GM19023 (cell line): Measurements from ENCODE around the gene WDR83.
"Not testable (repeated sequence)": the region's sequence is repeated elsewhere in the genome, so short reads cannot be mapped to it uniquely, and the experiment has no call there.

ENCODE experiments used
- ATAC-seq: cut with Tn5 transposase; IDR thresholded peaks from one replicate; pipeline ENCODE4 v1.9.1; 2021; ENCODE audit warnings: mild to moderate bottlenecking, moderate library complexity; ENCODE audit not compliant: unreplicated experiment

The WDR83 gene

GRCh38 chr19:12652219-12652618, 14.4 kb upstream of the WDR83 start:
- ATAC-seq, result no peak

DNA sequence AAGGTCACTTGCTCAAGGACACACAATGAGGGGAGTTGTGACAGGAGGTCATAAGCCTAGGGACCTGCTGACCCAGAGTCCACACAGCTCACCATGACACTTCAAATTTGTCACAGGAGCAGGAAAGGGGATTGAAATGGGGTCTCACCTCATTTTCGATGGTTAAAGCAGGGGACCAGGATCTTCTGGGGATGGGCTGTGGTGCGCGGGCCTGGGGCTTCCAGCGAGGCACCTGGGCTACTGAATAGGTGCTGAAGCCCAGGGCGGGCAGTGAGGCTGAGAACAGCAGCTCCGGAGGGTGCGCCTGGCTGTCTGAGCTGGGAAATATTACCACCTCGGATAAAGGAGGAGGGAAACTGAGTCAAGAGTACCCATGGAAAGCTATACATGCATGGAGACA, 11.1 kb upstream of the WDR83 start:
- ATAC-seq, result no peak

DNA sequence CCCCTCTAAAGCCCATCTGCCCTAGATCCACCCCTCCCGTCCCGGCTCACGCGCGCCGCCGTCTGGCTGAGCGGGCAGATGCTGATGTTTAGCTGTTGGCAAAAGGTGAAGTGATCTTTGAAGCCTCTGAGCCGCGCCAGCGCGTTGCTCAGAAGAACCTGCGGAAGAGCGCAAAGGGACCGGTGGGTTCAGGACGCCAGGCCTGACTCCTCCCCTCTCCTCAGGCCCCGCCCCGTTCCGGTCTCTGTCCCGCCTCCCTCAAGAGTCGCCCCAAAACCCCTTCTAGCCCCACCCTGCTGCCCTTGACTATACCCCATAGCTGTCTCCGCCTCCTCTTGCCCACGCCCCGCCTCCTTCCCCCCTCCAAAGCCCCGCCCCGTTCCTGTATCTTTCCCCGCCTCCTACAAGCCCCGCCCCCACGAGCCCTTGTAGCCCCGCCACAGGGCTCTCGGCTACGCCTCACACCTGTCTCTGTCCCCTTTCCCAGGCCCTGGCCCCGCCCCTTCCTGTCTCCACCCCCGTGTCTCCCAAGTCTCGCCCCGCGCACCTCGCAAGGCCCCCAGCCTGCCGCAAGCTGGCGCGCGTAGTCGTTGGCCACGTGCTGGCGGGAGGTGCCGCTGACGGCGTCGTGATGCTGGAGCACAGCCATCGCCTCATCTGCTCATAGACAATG, 9.6 kb upstream of the WDR83 start:
- ATAC-seq, result no peak

- no peak for ATAC-seq
Measured at GRCh38 chr19:12657966-12658365, 8.6 kb upstream of the WDR83 start.

- no peak for ATAC-seq
Measured at GRCh38 chr19:12660980-12661379, 5.6 kb upstream of the WDR83 start.

DNA sequence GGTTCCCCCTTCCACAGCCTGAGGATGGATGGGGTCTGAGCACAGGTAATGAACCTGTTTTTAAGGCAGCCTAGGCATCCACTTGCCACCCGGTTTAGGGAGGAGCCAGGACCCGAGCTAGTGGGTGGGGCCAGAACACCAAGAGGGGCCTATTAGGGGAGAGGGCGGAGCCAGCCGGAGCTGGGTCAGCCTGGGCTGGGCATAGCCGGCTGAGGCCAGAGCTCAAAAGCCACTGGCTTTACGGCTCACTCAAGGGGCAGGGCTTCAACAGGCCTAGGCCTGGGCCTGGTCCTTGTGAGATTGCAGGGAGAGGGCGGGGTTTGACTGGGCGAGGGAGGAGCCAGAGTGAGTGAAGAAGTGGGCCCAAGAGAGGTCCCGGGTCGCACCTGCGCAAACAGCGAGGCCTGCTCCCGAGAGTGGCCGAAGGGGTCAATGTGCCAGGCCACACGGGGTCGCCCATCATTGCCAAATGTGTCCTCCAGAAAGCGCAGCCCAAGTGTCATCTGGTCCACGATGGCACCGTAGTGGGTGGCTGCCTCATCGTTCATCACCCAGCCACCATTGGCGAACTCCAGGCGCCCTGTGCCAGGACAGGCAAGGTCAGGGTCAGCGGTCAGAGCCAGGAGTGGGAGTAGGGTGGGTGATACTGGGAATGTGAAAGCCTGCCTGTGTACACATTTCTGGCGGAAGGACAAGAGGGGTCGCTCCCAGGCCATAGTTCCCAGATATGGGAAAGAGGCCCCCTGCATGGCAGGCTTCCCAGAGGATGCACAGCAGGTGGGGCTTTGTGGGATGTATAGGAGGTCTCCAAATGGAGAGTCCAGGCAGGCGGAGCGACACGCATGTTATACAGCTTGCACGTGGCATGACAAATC, 2.0 kb upstream of the WDR83 start:
- ATAC-seq, result no peak

GRCh38 chr19:12665281-12665573, 1.4 kb upstream of the WDR83 start:
- no peak for ATAC-seq

- ATAC-seq, result no peak
Measured at GRCh38 chr19:12665671-12666264, 839 bp upstream of the WDR83 start.

GRCh38 chr19:12667731-12668302, 1.2 kb downstream of the WDR83 start:
- no peak for ATAC-seq

DNA sequence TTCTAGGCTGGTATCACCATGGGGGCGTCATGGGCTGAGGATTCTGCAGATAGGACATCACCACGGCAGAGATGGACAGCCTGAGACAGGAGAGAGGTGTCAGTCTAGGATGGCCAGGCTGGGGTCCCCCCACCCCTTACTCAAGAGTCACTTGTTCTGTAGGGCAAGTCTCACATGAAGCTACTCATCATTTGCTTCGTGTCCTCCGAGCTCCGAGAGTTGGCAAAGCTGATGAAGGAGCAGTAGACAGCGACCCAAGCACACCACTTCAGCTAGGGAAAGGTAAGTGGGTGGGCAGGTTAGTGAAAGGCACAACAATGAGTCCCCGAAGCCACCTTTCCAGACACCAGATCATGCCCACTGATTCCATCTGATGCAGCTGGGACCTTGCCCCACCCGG, 1.7 kb downstream of the WDR83 start:
- ATAC-seq, result no peak

- ATAC-seq, result no peak
Measured at GRCh38 chr19:12668932-12669269, 2.3 kb downstream of the WDR83 start.

DNA sequence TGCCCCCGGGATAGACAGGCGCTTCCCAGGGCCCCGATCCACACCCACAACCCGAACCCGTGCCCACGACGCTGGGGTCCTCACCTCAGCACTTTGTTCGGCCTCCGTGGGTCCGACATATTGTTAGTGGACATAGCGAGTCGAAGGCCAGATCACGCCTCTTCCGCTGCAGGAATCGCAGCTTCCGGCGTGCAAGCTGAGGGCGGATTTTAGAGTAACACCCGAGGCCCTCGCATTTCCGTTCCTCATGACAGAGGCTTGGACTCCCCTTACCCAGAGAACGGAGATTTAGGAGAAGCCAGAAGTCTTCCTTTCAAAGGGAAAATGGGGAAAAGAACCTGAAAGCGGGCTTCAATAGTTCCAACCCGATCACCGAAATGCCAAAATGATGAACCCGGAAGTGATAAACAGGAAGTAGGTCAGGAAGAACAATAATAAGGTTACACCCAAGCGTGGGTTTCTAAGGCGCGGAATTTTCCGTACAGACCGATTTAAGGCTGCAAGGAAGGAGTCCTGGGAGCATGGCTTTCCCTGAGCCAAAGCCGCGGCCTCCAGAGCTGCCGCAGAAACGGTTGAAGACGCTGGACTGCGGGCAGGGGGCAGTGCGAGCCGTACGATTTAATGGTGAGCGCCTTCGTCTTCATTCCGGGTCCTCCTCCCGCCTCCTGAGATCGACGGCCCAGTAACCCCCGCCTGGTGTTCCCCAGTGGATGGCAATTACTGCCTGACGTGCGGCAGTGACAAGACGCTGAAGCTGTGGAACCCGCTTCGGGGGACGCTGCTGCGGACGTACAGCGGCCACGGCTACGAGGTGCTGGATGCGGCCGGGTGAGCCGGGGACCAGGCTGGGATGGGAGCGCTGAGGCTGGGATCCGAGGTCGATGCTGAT, 2.9 kb downstream of the WDR83 start:
- ATAC-seq, result no peak

GRCh38 chr19:12670159-12670928, 3.7 kb downstream of the WDR83 start:
- ATAC-seq, result no peak

GRCh38 chr19:12672744-12673143, 6.1 kb downstream of the WDR83 start:
- ATAC-seq, result no peak

- ATAC-seq, result no peak
Measured at GRCh38 chr19:12675399-12675798, 8.8 kb downstream of the WDR83 start.

- ATAC-seq, result no peak
Measured at GRCh38 chr19:12675940-12676339, 9.3 kb downstream of the WDR83 start.

GRCh38 chr19:12676384-12676792, 9.8 kb downstream of the WDR83 start:
- ATAC-seq, result no peak

DNA sequence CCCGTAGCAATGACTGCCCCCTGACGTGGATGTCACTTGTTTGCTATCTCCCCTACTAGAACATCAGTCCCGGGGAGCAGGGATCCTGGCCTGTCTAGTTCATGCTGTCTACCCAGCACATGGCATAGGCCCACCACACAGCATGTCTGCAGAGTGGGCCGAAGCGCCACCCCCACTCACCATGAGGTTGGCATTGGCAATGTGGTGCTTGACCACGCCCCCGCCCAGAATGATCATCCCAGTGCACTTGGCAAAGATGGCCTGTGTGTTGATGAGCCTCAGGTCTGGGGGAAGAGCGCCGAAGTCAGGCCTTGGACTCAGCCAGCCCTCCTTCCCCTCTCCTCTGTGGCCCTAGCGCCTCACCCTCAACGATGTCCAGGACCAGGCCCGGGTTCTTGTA, 10.3 kb downstream of the WDR83 start:
- no peak for ATAC-seq

DNA sequence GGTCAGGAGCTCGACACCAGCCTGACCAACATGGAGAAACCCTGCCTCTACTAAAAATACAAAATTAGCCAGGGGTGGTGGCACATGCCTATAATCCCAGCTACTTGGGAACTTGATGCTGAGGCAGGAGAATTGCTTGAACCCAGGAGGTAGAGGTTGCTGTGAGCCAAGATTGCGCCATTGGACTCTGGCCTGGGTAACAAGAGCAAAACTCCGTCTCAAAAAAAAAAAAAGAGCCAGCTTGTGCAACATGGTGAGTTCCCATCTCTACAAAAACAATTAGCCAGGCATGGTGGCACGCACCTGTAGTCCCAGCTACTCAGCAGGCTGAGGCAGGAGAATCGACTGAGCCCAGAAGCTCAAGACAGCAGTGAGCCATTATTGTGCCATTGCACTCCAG, 11.4 kb downstream of the WDR83 start:
- not testable (repeated sequence) for ATAC-seq

- ATAC-seq, result no peak
Measured at GRCh38 chr19:12680034-12680433, 13.4 kb downstream of the WDR83 start.
